RWPE1 (cell line): Measurements from ENCODE around the gene CEP97.
A peak's percentile ranks its signal among the peaks of the same experiment; 100 is the strongest.

ENCODE experiments used
- CTCF ChIA-PET: fragments of 350-600 bp; sonication (Branson Sonifier 250); formaldehyde crosslinking; extraction: SDS; loops from one replicate; lab custom pipeline; 2021; lab: Yijun Ruan, JAX
- POLR2A ChIA-PET: fragments of 400-600 bp; formaldehyde crosslinking; extraction: SDS; loops from one replicate; lab custom pipeline; 2020; ENCODE audit warnings: antibody characterized with exemption; ENCODE audit not compliant: low non-redundant PET; lab: Yijun Ruan, JAX
- DNase-seq: peaks from one replicate; pipeline ENCODE4 v3.0.0; 2012; ENCODE audit warnings: low spot score
- H3K27ac ChIP-seq: fragments of 450-650 bp; 2 replicates; pipeline ENCODE4 v1.5.1; 2017
- TF ChIP-seq, protein P1 (sequence below): fragments of 450-650 bp; conservative IDR thresholded peaks from 2 replicates; pipeline ENCODE4 v1.5.1; 2017; ENCODE audit warnings: low read depth, mild to moderate bottlenecking

The CEP97 gene

GRCh38 chr3:101810022-101810418 is 85.6 kb downstream of the CEP97 start:
- no peak for DNase-seq
- POLR2A ChIA-PET, result no interaction called here

GRCh38 chr3:101811875-101812274 is 87.5 kb downstream of the CEP97 start:
- H3K27ac ChIP-seq, result no peak overlapping the region
- TF ChIP-seq, protein P1, sequence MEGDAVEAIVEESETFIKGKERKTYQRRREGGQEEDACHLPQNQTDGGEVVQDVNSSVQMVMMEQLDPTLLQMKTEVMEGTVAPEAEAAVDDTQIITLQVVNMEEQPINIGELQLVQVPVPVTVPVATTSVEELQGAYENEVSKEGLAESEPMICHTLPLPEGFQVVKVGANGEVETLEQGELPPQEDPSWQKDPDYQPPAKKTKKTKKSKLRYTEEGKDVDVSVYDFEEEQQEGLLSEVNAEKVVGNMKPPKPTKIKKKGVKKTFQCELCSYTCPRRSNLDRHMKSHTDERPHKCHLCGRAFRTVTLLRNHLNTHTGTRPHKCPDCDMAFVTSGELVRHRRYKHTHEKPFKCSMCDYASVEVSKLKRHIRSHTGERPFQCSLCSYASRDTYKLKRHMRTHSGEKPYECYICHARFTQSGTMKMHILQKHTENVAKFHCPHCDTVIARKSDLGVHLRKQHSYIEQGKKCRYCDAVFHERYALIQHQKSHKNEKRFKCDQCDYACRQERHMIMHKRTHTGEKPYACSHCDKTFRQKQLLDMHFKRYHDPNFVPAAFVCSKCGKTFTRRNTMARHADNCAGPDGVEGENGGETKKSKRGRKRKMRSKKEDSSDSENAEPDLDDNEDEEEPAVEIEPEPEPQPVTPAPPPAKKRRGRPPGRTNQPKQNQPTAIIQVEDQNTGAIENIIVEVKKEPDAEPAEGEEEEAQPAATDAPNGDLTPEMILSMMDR, result no peak
- ChIA-PET POLR2A (no interaction called here), CTCF (interaction anchor here (1.2 to 1.4 kb wide), 2 partner anchors 9 to 413 kb away, joined by 6 to 8 read pairs; no protein-coding TSS in a partner anchor)
- DNase-seq, result no peak

More at GRCh38 chr3:101810022-101810418, 85.6 kb downstream of the CEP97 start:
- CTCF ChIA-PET, result interaction anchor here (0.7 kb wide), 1 partner anchor 415 kb away, joined by 3 read pairs; no protein-coding TSS in a partner anchor
- TF ChIP-seq, protein P1, result no peak
- no peak overlapping the region for H3K27ac ChIP-seq

DNA sequence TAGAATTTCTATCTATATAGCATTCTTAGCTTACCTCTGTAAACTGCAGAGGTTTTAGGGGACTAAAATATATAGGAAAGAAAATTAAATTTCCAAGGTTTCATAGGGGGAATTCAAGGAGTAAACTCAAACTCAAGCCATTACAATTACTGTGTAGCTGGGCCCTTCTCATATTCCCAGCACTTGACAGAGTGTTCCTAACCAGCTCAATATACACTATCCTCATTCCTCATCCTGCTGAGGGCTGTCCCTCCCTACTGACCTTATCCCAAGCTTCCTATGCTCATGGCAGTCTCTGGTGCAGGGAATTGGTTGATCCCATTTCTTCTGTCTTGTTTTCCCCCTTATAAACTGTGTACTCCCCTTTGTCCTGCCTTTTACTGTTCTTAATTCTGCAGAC is 88.5 kb downstream of the CEP97 start:
- TF ChIP-seq, protein P1, result no peak
- POLR2A ChIA-PET, result no interaction called here
- H3K27ac ChIP-seq, result no peak overlapping the region
- no peak for DNase-seq
- CTCF ChIA-PET, result interaction anchor here (0.6 to 1.2 kb wide), 3 partner anchors 10 to 412 kb away, joined by 4 to 6 read pairs (median 5); no protein-coding TSS in a partner anchor

GRCh38 chr3:101813817-101814440 is 89.5 kb downstream of the CEP97 start:
- DNase-seq, result peak; percentile 26

DNA sequence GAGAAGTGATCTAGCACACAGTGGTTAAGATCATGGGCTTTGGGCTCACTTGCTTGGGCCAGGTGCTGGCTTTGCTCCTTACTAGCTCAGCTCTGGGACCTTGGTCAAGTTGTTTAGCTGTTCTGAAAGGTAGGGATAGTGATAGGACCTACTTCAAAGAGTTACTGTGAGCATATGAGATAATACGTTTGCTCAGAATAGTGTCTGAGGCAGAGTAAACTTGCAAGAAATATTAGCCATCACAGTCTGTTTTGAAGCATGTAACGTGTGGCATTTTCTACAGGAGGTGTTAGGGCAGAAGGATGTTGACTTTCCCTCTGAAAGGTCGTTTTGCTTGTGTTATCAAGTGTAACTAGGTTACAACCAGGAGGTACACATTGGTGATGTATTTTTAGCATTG is 90.4 kb downstream of the CEP97 start:
- ChIA-PET CTCF (interaction anchor here (0.6 kb wide), 2 partner anchors 35 to 326 kb away, joined by 3 to 5 read pairs; no protein-coding TSS in a partner anchor), POLR2A (no interaction called here)
- H3K27ac ChIP-seq, result no peak overlapping the region
- TF ChIP-seq, protein P1, result no peak
- DNase-seq, result no peak

More at GRCh38 chr3:101813817-101814440, 89.5 kb downstream of the CEP97 start:
- H3K27ac ChIP-seq, result no peak overlapping the region
- TF ChIP-seq, protein P1, result peak; percentile 71
- ChIA-PET CTCF (interaction anchor here (0.6 to 1.3 kb wide), 6 partner anchors 9 to 415 kb away, joined by 3 to 10 read pairs (median 4); no protein-coding TSS in a partner anchor), POLR2A (no interaction called here)

- DNase-seq, result peak; percentile 51
- CTCF ChIA-PET, result no interaction called here
- TF ChIP-seq, protein P1, result no peak
- POLR2A ChIA-PET, result interaction anchor here (1.5 kb wide), 1 partner anchor 33 kb away, joined by 7 read pairs; the partner anchor contains the start of gene NFKBIZ
- H3K27ac ChIP-seq, result no peak overlapping the region
Measured at GRCh38 chr3:101816215-101817149, 92.1 kb downstream of the CEP97 start.
